NCI-H2196 treated with DMSO at 0.1 percent for 48 hours (cell line): Measurements from ENCODE around the gene TRPM3.

Experiments used
- DNase-seq: peaks from one replicate; lab custom pipeline; 2025; ENCODE audit not compliant: unreplicated experiment; lab: John Stamatoyannopoulos, UW

The TRPM3 gene

DNA sequence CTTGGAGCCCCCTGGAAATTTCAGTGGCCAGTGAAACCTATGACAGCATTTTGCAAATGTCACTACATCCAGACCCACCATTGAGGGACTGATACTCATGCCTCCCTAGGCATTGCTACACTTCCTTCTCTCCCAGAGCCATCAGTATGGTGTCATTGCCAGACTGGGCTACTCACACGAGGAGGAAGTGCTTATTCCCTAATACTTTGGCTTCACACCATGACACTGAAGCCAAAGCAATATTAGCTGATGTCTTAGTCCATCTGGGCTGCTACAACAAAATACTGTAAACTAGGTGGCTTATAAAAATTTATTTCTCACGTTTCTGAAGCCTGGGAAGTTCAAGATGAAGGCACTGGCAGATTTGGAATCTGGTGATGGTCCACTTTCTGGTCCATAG, 22.6 kb downstream of the TRPM3 start:
- DNase-seq: no peak

DNA sequence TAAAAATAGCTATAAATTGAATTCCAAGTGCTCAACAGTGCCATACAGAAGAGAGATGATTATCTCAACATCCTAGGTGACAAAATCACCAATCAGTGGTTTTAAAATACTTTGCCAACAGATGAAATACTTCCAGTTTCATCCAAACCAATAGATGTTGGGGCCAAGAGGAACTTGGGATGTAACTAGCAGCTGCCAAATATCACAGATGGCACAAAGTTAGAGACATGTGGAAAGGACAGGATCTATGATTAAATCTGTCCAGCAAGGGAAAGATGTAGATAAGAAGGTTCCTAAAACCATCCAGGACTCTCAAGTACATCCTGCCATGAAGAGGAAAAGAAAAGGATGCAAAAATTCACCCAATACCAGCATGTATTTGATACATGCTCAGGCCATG, 23.8 kb downstream of the TRPM3 start:
- no peak for DNase-seq

DNA sequence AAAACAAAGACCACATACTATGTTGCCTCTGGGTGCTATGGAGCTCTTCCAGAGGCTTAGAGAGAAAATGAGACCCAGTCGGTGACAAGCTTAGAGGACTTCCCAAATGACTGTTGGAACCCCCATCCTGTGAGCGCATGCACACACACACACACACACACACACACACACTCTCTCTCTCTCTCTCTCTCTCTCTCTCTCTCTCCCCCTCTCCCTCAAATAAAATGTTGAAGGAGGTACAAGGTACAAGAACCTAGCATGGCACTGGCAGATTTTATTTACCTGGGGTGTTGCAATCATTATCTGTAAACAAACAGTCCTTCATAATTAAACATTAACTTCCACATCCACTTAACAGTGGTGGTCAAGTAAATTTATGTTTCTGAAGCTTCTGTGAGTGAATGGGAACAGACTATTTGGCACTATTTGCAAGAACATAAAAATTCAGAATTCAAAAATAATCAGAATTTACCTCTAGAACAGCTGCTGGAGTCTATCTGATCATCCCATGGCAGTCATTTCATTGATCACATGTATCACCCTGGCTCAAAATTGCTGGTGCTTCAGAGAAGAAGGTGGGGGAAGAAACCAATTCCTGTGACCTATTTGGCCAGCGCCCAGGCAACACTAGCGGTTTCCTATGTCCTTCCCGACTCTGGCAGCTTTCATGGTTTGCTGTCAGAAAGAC, 24.9 kb downstream of the TRPM3 start:
- DNase-seq: no peak

- DNase-seq: no peak
Measured at GRCh38 chr9:71094708-71095251, 26.6 kb downstream of the TRPM3 start.

- no peak for DNase-seq
Measured at GRCh38 chr9:71090896-71091295, 30.5 kb downstream of the TRPM3 start.

GRCh38 chr9:71079451-71079850, 42.0 kb downstream of the TRPM3 start:
- no peak for DNase-seq

GRCh38 chr9:71076096-71076495, 45.3 kb downstream of the TRPM3 start:
- DNase-seq: no peak

DNA sequence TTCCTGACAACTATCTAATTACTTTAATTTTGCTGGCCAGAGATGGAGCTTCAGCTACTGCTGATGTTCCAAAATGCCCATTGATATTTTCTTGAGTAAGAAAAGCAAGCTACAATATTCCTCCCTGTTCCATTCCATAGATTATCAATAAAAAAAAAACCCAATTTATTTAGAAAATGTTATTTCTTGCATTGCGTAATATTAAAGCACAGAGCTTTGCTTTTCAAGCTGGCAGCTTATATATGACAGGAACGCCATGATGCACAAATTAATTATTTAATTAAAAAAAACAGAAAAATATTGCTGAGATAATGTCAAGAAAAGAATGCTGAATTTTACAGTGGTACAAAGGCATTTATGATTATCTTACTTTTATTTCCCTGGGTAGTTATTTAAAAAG, 47.9 kb downstream of the TRPM3 start:
- no peak for DNase-seq

- no peak for DNase-seq
Measured at GRCh38 chr9:71072587-71072986, 48.8 kb downstream of the TRPM3 start.

DNA sequence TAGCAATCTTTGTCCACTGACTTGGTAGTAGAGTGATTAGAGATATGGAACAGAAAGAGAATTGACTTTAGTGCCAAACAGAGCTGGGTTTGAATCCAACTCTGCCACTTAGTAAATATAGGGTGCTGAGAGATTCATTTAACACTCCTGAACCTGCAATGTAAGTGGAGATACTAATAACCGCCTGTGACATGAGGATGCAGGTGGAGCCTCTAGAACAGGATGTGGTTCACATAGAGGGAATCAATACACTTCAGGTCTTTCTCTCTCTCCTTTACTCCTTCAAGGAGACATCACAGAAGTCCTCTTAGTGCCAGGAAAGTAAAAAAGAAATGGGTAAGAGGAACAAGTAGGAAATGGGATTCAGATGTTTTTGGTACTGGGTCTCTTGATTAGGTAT, 49.8 kb downstream of the TRPM3 start:
- DNase-seq: no peak

DNA sequence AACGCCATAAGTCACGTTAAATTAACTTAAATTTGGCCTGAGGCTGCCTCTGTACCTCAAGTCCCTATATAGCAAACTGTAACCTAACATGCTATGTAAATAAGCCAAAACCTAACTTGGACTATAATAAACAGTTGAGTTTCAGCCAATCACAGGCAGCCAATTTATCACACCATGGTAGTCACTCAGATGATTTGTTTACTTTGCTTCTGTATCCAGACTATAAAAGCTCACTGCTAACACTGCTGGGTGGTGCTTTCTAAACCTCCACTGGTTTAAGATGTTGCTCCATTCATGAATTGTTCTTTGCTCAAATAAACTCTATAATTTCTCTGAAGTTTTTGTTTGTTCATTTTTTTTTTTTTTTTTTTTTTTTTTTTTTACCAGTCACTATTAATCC, 62.8 kb downstream of the TRPM3 start:
- DNase-seq: no peak

GRCh38 chr9:71052287-71052686, 69.1 kb downstream of the TRPM3 start:
- DNase-seq: no peak

GRCh38 chr9:71048280-71048679, 73.1 kb downstream of the TRPM3 start:
- DNase-seq: no peak

DNA sequence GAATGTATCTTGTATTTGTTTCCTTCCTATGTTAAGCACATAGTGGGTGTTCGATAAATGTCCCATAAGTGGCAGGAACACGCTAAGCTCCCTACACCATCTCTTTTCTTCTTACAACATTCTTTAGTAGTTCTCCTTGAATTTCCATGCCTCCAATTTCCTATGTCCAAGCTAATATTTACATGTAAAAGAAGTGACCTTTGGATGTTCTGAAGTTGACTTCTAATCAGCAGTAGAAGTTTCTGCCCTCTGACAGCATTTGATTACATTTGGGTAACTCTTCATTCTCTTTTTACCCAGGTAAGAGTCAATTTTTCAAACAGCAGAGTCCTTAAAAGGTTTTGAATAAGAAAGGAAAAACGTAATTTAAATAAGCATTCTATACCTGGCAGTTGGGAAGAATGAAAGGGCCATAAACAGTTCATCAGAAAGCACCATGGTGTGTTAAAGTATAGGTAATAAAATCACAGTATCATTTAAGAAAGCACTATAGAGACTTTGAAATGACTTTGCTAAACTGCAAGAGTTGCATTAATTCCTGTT, 78.9 kb downstream of the TRPM3 start:
- no peak for DNase-seq

DNA sequence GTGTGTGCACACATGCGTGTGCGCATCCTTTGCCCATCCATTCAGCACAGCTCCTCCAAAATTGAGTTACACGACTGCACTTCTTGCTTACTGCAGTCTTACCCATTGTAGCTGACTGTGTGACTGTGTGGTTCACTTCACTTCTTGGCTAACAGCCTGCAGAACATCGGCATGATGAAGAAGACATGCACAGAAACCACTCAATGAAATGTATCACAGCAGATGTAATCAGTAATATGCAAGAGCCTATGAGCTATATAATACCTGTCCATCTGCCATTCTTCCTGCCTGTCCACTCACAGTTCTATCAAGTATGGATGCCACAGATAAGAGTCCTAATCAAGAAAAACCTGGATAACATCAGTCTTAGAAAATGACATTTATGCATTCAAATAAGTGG, 83.9 kb downstream of the TRPM3 start:
- DNase-seq: no peak

- no peak for DNase-seq
Measured at GRCh38 chr9:71036501-71036900, 84.9 kb downstream of the TRPM3 start.

GRCh38 chr9:71032779-71033178, 88.6 kb downstream of the TRPM3 start:
- DNase-seq: no peak

DNA sequence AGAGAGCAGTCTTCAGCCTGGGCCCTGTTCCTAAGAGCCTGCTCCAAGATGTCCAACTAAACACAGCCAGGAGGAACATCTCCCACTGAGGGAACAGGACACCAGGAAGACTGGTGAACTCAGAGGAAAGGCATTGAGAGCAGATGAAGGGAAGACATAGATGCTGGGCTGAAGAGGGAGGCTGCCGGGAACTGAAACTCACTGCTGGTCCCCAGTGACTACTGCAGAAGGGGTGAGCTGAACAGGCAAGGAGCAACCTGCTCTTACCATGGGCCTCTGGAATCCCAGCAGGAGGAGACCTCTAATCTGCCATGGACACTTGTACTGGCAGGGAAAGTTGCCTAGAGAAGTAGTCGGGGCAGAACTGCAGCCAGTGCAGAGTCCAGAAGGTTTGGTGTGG, 95.7 kb downstream of the TRPM3 start:
- DNase-seq: no peak

GRCh38 chr9:71025201-71025600, 96.2 kb downstream of the TRPM3 start:
- DNase-seq: no peak

DNA sequence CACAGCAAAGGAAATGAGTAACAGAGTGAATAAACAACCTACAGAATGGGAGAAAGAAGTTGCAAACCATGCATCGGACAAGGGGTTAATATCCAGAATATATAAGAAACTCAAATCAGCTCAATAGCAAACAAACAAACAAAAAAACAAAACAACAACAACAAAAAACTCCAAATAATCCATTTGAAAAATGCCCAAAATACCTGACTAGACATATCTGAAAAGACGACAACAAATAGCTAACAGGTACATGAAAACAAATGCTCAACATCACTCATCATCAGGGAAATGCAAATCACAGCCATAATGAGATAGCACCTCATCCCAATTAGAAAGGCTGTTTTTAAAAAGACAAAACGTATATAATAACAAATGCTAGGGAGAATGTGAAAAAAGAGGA, 111.2 kb downstream of the TRPM3 start:
- no peak for DNase-seq

GRCh38 chr9:71005456-71005855, 116.0 kb downstream of the TRPM3 start:
- DNase-seq: no peak

DNA sequence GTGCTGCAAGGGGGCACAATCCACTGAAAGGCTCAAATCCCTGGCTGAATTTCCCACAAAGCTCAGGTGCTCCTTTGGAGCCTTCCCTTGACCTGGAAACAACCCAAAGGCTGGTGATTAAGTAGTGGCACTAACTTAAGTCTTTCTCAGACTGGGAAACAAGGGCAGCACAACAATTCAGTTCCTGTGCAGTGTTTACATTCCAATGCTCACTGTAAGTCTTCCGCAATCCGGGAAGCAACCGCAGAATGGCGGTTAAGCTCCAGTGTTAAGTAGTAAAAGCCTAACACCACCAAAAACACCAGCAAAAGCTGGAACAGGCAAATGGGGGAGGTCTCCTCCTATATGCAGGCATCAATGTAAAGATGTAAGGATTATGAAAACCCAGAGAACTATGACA, 117.2 kb downstream of the TRPM3 start:
- DNase-seq: no peak

GRCh38 chr9:71003346-71003745, 118.1 kb downstream of the TRPM3 start:
- DNase-seq: no peak
